ENCODE data around the gene TNFAIP2. TPM values are rescaled to one million over a fixed set of nuclear protein-coding genes. Genes with fewer than 3 reads are reported as not detected.
A peak's percentile ranks its signal among the peaks of the same experiment; 100 is the strongest.
"Not testable (repeated sequence)": the region's sequence is repeated elsewhere in the genome, so short reads cannot be mapped to it uniquely, and the experiment has no call there.

TNFAIP2 gene
- total and polyA plus RNA-seq, 12 donors = 5.2 to 615 (median 115) TPM

DNA sequence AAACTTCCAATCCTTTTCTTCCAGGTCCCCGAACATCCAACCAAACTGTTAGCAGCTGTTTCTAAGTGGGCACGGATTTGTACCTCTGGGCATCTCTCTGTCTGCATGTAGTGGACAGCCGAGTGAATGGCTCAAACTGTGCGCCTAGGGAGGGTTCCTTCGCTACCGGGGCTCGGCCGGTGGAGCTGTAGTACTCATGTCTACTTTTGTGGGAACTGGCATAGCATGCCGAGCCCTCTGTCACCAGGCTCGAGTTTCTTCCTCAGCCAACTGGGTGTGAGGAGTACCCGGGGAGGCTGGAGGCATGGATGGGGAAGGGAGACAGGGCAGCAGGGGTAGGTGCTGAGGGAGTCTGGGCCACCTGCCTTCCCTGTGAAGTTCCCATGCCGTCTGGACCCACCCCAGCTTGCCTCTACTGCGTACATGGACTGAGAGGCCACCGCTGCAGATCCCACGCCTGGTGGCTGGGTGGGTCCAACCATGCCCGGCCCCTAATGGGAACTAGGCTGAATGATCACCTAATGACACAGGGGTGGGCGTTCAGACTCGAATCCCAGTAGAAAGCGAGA lies 23.0 kb downstream of the TNFAIP2 start:
- TF ChIP-seq, protein P1, sequence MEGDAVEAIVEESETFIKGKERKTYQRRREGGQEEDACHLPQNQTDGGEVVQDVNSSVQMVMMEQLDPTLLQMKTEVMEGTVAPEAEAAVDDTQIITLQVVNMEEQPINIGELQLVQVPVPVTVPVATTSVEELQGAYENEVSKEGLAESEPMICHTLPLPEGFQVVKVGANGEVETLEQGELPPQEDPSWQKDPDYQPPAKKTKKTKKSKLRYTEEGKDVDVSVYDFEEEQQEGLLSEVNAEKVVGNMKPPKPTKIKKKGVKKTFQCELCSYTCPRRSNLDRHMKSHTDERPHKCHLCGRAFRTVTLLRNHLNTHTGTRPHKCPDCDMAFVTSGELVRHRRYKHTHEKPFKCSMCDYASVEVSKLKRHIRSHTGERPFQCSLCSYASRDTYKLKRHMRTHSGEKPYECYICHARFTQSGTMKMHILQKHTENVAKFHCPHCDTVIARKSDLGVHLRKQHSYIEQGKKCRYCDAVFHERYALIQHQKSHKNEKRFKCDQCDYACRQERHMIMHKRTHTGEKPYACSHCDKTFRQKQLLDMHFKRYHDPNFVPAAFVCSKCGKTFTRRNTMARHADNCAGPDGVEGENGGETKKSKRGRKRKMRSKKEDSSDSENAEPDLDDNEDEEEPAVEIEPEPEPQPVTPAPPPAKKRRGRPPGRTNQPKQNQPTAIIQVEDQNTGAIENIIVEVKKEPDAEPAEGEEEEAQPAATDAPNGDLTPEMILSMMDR (IDR thresholded peaks at IDR 0.05) = no peak
- TF ChIP-seq POLR2A (IDR thresholded peaks at IDR 0.05) = no peak

DNA sequence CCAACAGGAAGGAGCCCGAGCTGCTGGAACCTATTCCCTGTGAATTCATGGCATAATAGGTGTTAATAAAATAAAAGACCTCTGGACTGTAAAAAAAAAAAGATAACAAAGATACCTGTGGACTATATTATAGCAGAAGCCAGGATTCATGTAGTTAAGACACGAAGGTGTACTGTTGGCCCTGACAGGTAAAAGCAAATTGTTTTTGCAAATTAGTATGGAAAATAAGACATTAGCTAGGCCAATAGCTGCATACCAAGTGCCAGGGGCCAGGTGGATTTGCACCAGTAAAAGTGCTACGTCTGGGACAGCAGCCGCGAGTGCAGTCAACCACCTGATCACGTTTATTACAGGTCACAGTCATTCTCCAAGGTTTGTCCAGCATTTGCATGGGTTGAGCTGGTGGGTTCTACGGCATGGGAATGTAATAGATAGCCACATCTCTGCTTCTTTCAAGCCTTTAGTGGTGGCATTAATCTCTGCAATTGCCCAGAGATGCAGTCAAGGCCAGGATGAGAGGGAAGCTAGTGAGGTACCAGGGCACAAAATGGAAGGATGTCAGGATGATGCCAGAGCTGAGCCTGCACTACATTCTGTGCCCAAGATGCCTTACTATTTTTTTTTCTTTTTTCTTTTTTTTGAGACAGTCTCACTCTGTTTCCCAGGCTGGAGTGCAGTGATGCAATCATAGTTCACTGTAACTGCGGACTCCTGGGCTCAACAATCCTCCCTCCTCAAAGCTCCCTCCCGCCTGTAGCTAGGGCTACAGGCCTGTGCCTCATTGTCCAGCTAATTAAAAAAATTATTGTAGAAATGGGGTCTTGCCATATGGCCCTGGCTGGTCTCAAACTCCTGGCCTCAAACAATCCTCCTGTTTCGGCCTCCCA lies 26.3 kb downstream of the TNFAIP2 start:
- Histone ChIP-seq H3K4me3 (no peak overlapping the region), H3K9me3 (replicated peaks in 1 of 3) (no peaks in the 10 kb centered on the region), H3K27ac (no peak overlapping the region), H3K27me3 (no peaks in the 10 kb centered on the region), H3K36me3 (replicated peaks in 1 of 2) (no peaks in the 10 kb centered on the region), H3K4me1 (replicated peaks in 1 of 2) (peaks cover 0 to 2% of the 10 kb centered on the region in 2 donors)
- WGBS, 4 donors = 81 to 91% (median 87%) methylated on average over 10 of the region's 10 CpGs
- intact Hi-C loops (cut with DNase I) = no loop called here
- DNase-seq = no peak
- TF ChIP-seq, protein P1 (IDR thresholded peaks at IDR 0.05) = no peak
- TF ChIP-seq POLR2A (IDR thresholded peaks at IDR 0.05) = no peak

More for the DNA sequence above, 23.0 kb downstream of the TNFAIP2 start:
- H3K4me3 ChIP-seq = no peak overlapping the region
- H3K9me3 ChIP-seq (replicated peaks in 1 of 3) = no peaks in the 10 kb centered on the region
- DNase-seq = no peak
- 83 to 93% (median 86%) methylated on average over 17 to 19 of the region's 19 CpGs for WGBS, 4 donors
- no peaks in the 10 kb centered on the region for H3K27me3 ChIP-seq
- intact Hi-C loops (cut with DNase I) = no loop called here
- no peak overlapping the region for H3K27ac ChIP-seq
- no peaks in the 10 kb centered on the region for H3K36me3 ChIP-seq (replicated peaks in 1 of 2)
- H3K4me1 ChIP-seq (replicated peaks in 1 of 2) = no peaks in the 10 kb centered on the region

DNA sequence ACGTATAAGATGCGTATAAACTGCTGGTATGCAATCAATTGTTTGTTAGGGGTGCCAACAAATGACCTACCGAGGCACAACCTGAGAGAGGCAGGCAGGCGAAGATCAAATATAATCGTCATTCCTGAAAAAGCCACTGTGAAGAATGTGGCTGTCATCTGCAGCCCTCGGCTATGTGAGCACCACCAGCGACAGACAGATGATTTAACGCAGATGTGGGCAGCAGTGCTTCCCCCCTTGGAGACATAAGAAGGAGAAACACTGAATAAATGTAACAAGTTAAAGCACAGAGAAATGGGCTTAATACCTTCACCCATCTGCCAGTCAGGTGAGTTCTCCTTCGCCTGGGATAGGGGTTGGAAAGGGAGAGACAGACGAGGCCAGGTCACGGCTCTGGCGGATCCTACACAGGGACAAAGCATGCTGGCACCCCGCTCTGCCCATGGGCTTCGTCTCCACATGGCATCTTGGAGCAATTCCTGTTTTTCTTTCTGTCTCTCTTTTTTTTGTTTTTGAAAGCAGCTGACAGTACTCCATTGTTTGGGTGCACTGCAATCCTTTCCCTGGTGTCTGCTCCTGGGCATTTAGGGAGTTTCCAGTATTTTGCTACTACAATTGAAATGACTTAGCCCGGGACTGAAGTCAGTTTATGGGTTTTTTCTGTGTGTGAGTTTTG lies 28.1 kb downstream of the TNFAIP2 start:
- no peak for TF ChIP-seq POLR2A (IDR thresholded peaks at IDR 0.05)
- TF ChIP-seq, protein P1 (IDR thresholded peaks at IDR 0.05) = no peak
- H3K27ac ChIP-seq = no peak overlapping the region
- H3K36me3 ChIP-seq (replicated peaks in 1 of 2) = no peaks in the 10 kb centered on the region
- DNase-seq = no peak
- WGBS, 4 donors = 75 to 85% (median 80%) methylated on average over 15 of the region's 15 CpGs
- H3K4me3 ChIP-seq = no peak overlapping the region
- H3K9me3 ChIP-seq (replicated peaks in 1 of 3) = no peaks in the 10 kb centered on the region
- H3K27me3 ChIP-seq = no peaks in the 10 kb centered on the region
- intact Hi-C loops (cut with DNase I) = no loop called here
- peaks cover 7 to 9% of the 10 kb centered on the region in 2 donors for H3K4me1 ChIP-seq (replicated peaks in 1 of 2)

DNA sequence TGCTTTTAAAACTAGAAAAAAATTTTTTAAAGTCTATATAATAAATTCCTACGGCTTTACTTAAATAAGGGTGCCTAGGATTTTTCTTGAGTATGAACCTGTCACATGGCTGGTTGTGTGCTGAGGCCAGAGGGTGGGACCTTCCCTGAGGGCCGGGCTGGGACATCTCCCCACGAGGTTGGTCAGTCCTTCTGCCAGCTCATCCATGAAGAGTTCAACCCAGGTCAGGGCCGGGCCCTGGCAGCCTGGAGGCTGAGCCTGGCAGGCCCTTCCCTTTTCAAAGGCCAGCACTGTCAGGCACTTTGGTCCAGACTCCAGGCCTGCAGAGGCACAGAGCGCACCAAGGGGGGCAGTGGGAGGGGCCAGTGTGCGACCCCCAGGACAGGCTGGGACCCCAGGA lies 31.7 kb downstream of the TNFAIP2 start:
- peaks cover 7 to 9% of the 10 kb centered on the region in 2 donors for H3K4me1 ChIP-seq (replicated peaks in 1 of 2)
- H3K36me3 ChIP-seq (replicated peaks in 1 of 2) = no peaks in the 10 kb centered on the region
- H3K27ac ChIP-seq = no peak overlapping the region
- TF ChIP-seq, protein P1 (IDR thresholded peaks at IDR 0.05) = no peak
- TF ChIP-seq POLR2A (IDR thresholded peaks at IDR 0.05) = peak in 1 of 2 donors; percentile 11
- peak; percentile 89 to 97 (median 95) for DNase-seq
- WGBS, 4 donors = 12 to 33% (median 27%) methylated on average over 3 to 6 of the region's 6 CpGs
- intact Hi-C loops (cut with DNase I) = no loop called here
- H3K9me3 ChIP-seq (replicated peaks in 1 of 3) = no peaks in the 10 kb centered on the region
- H3K4me3 ChIP-seq = no peak overlapping the region
- no peaks in the 10 kb centered on the region for H3K27me3 ChIP-seq

DNA sequence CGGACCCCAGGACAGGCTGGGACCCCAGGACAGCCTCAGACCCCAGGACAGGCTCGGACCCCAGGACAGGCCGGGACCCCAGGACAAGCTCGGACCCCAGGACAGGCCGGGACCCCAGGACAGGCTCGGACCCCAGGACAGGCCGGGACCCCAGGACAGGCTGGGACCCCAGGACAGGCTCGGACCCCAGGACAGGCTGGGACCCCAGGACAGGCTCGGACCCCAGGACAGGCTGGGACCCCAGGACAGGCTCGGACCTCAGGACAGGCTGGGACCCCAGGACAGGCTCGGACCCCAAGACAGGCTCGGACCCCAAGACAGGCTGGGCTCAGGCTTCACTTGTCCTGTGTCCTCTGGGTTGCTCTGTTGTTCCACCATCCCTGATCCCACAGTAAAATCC lies 32.2 kb downstream of the TNFAIP2 start:
- WGBS, 4 donors = 79 to 93% (median 85%) methylated on average over 5 to 12 of the region's 12 CpGs; no CpG with 5 or more reads in 1 of the 4 donors
- intact Hi-C loops (cut with DNase I); H3K36me3 ChIP-seq (replicated peaks in 1 of 2); H3K9me3 ChIP-seq (replicated peaks in 1 of 3); H3K4me1 ChIP-seq (replicated peaks in 1 of 2); DNase-seq; H3K27me3 ChIP-seq; H3K4me3 ChIP-seq; H3K27ac ChIP-seq: not testable (repeated sequence)
